C4-2B (cell line): Measurements from ENCODE around the gene PEF1.

Source experiments
- ZFX ChIP-seq: fragments of 450-650 bp; IDR thresholded peaks from 2 replicates; pipeline ENCODE4 v1.6.1; 2017
- TF ChIP-seq, protein P1 (sequence below): fragments of 450-650 bp; conservative IDR thresholded peaks from 2 replicates; pipeline ENCODE4 v1.5.1; 2017; ENCODE audit warnings: mild to moderate bottlenecking

DNA sequence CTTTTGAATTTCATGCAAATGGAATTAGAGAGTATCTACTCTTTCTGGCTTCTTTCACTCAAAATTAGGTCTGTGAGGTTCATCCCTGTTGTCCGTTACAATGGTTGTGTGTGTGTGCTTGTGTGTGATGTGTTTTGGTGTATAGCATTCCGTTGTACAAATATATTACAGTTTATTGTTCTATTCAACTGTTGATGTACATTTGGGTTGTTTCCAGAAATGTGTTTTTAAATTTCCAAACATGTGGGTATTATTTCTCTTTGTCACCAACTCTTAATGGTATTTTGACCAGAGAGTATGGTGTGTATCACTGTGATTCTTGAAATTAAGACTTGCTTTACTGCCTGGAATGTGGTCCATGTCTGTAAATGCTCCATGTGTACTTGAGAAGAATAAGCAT is 44.0 kb downstream of the PEF1 start:
- TF ChIP-seq, protein P1, sequence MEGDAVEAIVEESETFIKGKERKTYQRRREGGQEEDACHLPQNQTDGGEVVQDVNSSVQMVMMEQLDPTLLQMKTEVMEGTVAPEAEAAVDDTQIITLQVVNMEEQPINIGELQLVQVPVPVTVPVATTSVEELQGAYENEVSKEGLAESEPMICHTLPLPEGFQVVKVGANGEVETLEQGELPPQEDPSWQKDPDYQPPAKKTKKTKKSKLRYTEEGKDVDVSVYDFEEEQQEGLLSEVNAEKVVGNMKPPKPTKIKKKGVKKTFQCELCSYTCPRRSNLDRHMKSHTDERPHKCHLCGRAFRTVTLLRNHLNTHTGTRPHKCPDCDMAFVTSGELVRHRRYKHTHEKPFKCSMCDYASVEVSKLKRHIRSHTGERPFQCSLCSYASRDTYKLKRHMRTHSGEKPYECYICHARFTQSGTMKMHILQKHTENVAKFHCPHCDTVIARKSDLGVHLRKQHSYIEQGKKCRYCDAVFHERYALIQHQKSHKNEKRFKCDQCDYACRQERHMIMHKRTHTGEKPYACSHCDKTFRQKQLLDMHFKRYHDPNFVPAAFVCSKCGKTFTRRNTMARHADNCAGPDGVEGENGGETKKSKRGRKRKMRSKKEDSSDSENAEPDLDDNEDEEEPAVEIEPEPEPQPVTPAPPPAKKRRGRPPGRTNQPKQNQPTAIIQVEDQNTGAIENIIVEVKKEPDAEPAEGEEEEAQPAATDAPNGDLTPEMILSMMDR, result no peak
- TF ChIP-seq ZFX, result no peak
